Neural cell (in vitro differentiated cells): Measurements from ENCODE around the gene OTUB1. TPM values are rescaled to one million over a fixed set of nuclear protein-coding genes. Genes with fewer than 3 reads are reported as not detected.

ENCODE experiments used
- H2AFZ ChIP-seq: fragments of 200-600, 300-800 bp; sonication (generic), shearing (Covaris generic); 2 replicates; pipeline ENCODE4 v1.6.0; 2014; ENCODE audit warnings: low read depth, mild to moderate bottlenecking, antibody characterized with exemption, low read length, moderate library complexity
- H3F3A ChIP-seq: fragments of 200-600 bp; shearing (Covaris generic); 2 replicates; pipeline ENCODE4 v1.6.1; 2016; ENCODE audit warnings: mild to moderate bottlenecking, moderate library complexity, mixed read lengths, antibody characterized with exemption, low read length; ENCODE audit not compliant: insufficient read depth, poor library complexity, severe bottlenecking
- H3K27ac ChIP-seq: fragments of 200-600, 300-800 bp; sonication (generic), shearing (Covaris generic); 2 replicates; pipeline ENCODE4 v1.5.1; 2014; ENCODE audit warnings: mild to moderate bottlenecking, low read length, moderate library complexity
- H3K27me3 ChIP-seq: fragments of 300-800, 200-600 bp; sonication (generic), shearing (Covaris generic); 2 replicates; pipeline ENCODE4 v1.6.0; 2014; ENCODE audit warnings: mild to moderate bottlenecking, low read depth, low read length, moderate library complexity; ENCODE audit not compliant: insufficient read depth
- H3K36me3 ChIP-seq: fragments of 300-800, 200-600 bp; sonication (generic), shearing (Covaris generic); 2 replicates; pipeline ENCODE4 v1.5.1; 2014; ENCODE audit warnings: mild to moderate bottlenecking, antibody characterized with exemption, low read length, moderate library complexity; ENCODE audit not compliant: insufficient read depth
- H3K4me2 ChIP-seq: fragments of 300-800, 200-600 bp; sonication (generic), shearing (Covaris generic); 2 replicates; pipeline ENCODE4 v1.6.0; 2014; ENCODE audit warnings: mild to moderate bottlenecking, low read length
- H3K4me3 ChIP-seq: fragments of 300-800, 200-600 bp; sonication (generic), shearing (Covaris generic); 2 replicates; pipeline ENCODE4 v1.5.1; 2014; ENCODE audit warnings: mild to moderate bottlenecking, low read length, moderate library complexity
- H3K79me2 ChIP-seq: fragments of 200-600 bp; shearing (Covaris generic); replicated peaks from 2 replicates; pipeline ENCODE4 v1.6.0; 2014; ENCODE audit warnings: mild to moderate bottlenecking, low read length, moderate library complexity; ENCODE audit not compliant: insufficient read depth
- H3K9ac ChIP-seq: fragments of 300-800, 200-600 bp; sonication (generic), shearing (Covaris generic); 2 replicates; pipeline ENCODE4 v1.6.1; 2016; ENCODE audit warnings: mild to moderate bottlenecking, low read length, mixed read lengths
- H3K9me2 ChIP-seq: fragments of 200-600 bp; shearing (Covaris generic); 2 replicates; pipeline ENCODE4 v1.6.1; 2016; ENCODE audit warnings: mild to moderate bottlenecking, low read length, mixed read lengths; ENCODE audit not compliant: insufficient read depth
- H3K9me3 ChIP-seq: fragments of 200-600, 300-800 bp; sonication (generic), shearing (Covaris generic); 2 replicates; pipeline ENCODE4 v1.6.1; 2016; ENCODE audit warnings: mild to moderate bottlenecking, mixed run types, low read length, moderate library complexity, mixed read lengths
- H4K20me1 ChIP-seq: fragments of 200-600 bp; shearing (Covaris generic); 2 replicates; pipeline ENCODE4 v1.6.1; 2016; ENCODE audit warnings: mild to moderate bottlenecking, mixed run types; ENCODE audit not compliant: insufficient read depth
- CTCF ChIP-seq: fragments of 450-650 bp; IDR thresholded peaks from 2 replicates; pipeline ENCODE4 v1.5.1; 2014; ENCODE audit warnings: antibody characterized with exemption, mild to moderate bottlenecking, moderate library complexity; ENCODE audit not compliant: poor library complexity, severe bottlenecking
- EP300 ChIP-seq: fragments of 450-650 bp; conservative IDR thresholded peaks from 2 replicates; pipeline ENCODE4 v1.6.1; 2014; ENCODE audit warnings: antibody characterized with exemption, mild to moderate bottlenecking, moderate library complexity; ENCODE audit not compliant: poor library complexity, severe bottlenecking
- EZH2 ChIP-seq: fragments of 200-600, 300-800 bp; shearing (Covaris generic), sonication (generic); IDR thresholded peaks from 2 replicates; pipeline ENCODE4 v1.6.1; 2014; ENCODE audit warnings: antibody characterized with exemption, low read length, borderline replicate concordance, mild to moderate bottlenecking; ENCODE audit not compliant: insufficient read depth, poor library complexity, severe bottlenecking
- MXI1 ChIP-seq: fragments of 450-650 bp; conservative IDR thresholded peaks from 2 replicates; pipeline ENCODE4 v1.6.1; 2014; ENCODE audit warnings: antibody characterized with exemption, mild to moderate bottlenecking; ENCODE audit not compliant: poor library complexity, severe bottlenecking
- POLR2AphosphoS5 ChIP-seq: IDR thresholded peaks from 2 replicates; pipeline ENCODE4 v1.6.1; 2012
- RAD21 ChIP-seq: fragments of 450-650 bp; conservative IDR thresholded peaks from 2 replicates; pipeline ENCODE4 v1.6.1; 2014; ENCODE audit warnings: antibody characterized with exemption, mild to moderate bottlenecking, moderate library complexity
- REST ChIP-seq: IDR thresholded peaks from 2 replicates; pipeline ENCODE4 v1.6.1; 2012; ENCODE audit warnings: borderline replicate concordance
- SMC3 ChIP-seq: fragments of 450-650 bp; conservative IDR thresholded peaks from 2 replicates; pipeline ENCODE4 v1.6.1; 2014; ENCODE audit warnings: antibody characterized with exemption, mild to moderate bottlenecking, moderate library complexity; ENCODE audit not compliant: poor library complexity
- TAF1 ChIP-seq: IDR thresholded peaks from 2 replicates; pipeline ENCODE4 v1.6.1; 2012; ENCODE audit warnings: low read depth
- polyA plus RNA-seq: library from polyadenylated mRNA; depleted of rRNA; stranded (reverse); fragments of >200 nt; gene quantifications from 2 replicates; pipeline ENCODE4 v1.2.3, GENCODE V29; 2014

OTUB1 gene
- polyA plus RNA-seq, 1 donor from 2014 or later: 103 TPM

GRCh38 chr11:63937713-63938478 is 48.3 kb upstream of the OTUB1 start (continued):
- TF ChIP-seq CTCF: no peak

GRCh38 chr11:63938479-63939396 is 47.5 kb upstream of the OTUB1 start, which contains the start of gene NAA40:
TSS of gene NAA40 (plus strand) at chr11:63939002. CDS start at chr11:63939097, 95 bp downstream.
- Histone ChIP-seq H3F3A (peaks cover 5% of the 10 kb centered on the region), H3K27ac (peak within 1 kb of the TSS; percentile 75)

More at GRCh38 chr11:63938479-63939396, 47.5 kb upstream of the OTUB1 start, which contains the start of gene NAA40:
- no peaks in the 10 kb centered on the region for H3K9me3 ChIP-seq
- H3K4me3 ChIP-seq: peak within 1 kb of the TSS; percentile 96
- H3K4me2 ChIP-seq: peak within 1 kb of the TSS; percentile 94
- H3K36me3 ChIP-seq: no peaks in the 10 kb centered on the region
- TF ChIP-seq EZH2 (no peak), SMC3 (peak; percentile 59), MXI1 (peak; percentile 96), CTCF (peak; percentile 51), RAD21 (no peak), POLR2AphosphoS5 (peak; percentile 93), TAF1 (no peak), EP300 (peak; percentile 53), REST (peak; percentile 68)
- H3K9me2 ChIP-seq: no peaks in the 10 kb centered on the region
- no peaks in the 10 kb centered on the region for H4K20me1 ChIP-seq
- no peaks in the 10 kb centered on the region for H3K27me3 ChIP-seq
- peak within 1 kb of the TSS; percentile 89 for H3K9ac ChIP-seq
- H3K79me2 ChIP-seq: peaks cover 37% of the 10 kb centered on the region
- peak within 1 kb of the TSS; percentile 56 for H2AFZ ChIP-seq
